GM19043 (cell line): ENCODE results near the gene TUBB1.

Experiments
- ATAC-seq: cut with Tn5 transposase; IDR thresholded peaks from one replicate; pipeline ENCODE4 v1.9.1; 2021; ENCODE audit warnings: low read depth; ENCODE audit not compliant: unreplicated experiment

The TUBB1 gene

GRCh38 chr20:58988565-58988882, 30.7 kb upstream of the TUBB1 start:
- no peak for ATAC-seq

DNA sequence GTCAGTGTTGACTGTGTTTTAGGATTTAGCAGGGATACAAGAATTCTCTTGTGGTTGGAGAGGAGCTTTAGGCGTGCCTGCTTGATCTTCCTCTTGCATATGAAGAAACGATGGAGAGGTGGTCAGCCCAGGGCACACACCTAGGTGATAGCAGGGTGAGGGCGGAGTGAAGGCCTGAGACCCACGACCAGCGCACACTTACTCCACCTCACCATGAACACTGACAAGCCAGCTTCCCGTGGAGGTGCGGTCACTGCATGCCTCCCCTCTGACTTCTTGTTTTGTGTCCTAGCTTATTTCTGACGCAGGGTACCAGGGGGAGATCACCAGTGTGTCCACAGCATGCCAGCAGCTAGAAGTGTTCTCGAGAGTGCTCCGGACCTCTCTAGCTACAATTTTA, 30.0 kb upstream of the TUBB1 start:
- ATAC-seq: no peak

- no peak for ATAC-seq
Measured at GRCh38 chr20:58990651-58991445, 28.4 kb upstream of the TUBB1 start.

GRCh38 chr20:58991715-58992114, 27.5 kb upstream of the TUBB1 start:
- ATAC-seq: no peak

- ATAC-seq: no peak
Measured at GRCh38 chr20:58992911-58993310, 26.3 kb upstream of the TUBB1 start.

- no peak for ATAC-seq
Measured at GRCh38 chr20:58993332-58994248, 25.6 kb upstream of the TUBB1 start.

- no peak for ATAC-seq
Measured at GRCh38 chr20:58994390-58995159, 24.7 kb upstream of the TUBB1 start.

GRCh38 chr20:58995461-58996225, 23.6 kb upstream of the TUBB1 start:
- no peak for ATAC-seq

- no peak for ATAC-seq
Measured at GRCh38 chr20:58996226-58996611, 23.0 kb upstream of the TUBB1 start.

GRCh38 chr20:58997141-58997770, 22.0 kb upstream of the TUBB1 start:
- no peak for ATAC-seq

DNA sequence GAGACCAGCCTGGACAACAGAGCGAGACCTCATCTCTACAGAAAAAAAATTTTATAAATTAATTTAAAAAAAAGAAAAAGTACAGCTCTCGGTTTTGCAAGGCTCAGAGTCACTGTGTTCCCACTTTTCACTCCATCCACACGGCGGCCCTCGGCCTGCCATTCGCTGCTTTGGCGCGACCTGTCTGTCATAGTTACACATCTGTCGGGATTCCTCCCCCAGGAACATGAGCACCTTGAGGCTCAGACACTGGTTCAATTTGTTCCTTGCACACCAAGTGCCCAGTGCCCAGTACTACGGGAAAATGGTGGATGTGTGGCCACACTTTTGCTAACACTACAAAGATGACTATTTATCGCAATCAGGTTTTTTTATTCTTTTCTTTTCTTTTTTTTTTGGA, 20.6 kb upstream of the TUBB1 start:
- ATAC-seq: no peak

- ATAC-seq: no peak
Measured at GRCh38 chr20:59000326-59000725, 18.9 kb upstream of the TUBB1 start.

DNA sequence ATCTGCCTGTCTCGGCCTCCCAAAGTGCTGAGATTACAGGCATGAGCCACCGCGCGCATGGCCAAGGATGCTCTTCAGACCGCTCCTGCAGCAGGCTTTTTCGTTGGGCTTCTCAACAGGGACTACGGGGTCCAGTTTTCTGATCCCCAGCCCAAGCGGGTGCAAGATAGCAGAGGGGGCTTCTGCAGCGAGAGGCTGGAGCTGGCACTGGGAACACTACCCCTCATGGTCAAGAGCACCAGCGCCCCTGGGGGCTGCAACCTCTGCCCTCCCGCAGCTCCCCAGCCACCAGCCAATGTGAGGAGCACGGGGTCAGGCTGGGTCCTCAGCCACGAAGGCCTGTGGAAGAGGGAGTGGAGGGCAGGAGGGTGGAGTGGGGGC, 18.2 kb upstream of the TUBB1 start:
- no peak for ATAC-seq

DNA sequence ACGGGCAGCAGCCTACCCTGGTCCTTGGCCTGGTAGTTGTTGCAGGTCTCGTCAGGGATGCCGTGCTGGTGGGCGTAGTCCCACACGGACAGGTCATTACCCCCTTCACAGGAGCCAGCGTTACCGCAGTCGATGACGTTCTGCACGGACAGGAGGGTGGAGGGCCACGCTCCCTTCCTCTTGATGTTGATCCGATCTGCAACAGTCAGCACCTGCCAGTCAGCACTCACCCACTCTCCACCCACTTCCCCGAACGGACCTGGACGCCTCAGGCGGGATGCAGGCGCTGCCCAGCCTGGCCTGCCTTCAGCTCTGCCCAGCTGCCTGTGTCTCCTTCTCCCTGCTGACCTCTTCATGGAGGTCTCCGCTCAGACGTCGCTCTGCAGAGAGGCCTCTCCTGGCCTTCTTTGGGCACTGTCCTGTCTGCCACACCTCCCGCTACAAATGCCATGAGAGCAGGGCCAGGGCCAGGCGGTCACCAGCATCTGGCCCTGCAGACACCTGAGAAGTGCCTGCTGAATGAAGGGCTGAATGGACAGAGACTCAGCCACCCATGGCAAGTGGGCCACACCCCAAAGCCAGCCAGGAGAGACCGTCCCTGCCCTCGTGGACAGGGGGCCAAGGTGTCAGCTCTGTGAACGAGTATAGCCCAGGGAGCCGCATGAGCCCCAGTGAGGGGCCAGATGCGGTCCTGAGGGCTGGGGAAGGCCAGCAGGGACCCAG, 17.6 kb upstream of the TUBB1 start:
- no peak for ATAC-seq

- no peak for ATAC-seq
Measured at GRCh38 chr20:59002388-59002787, 16.8 kb upstream of the TUBB1 start.

DNA sequence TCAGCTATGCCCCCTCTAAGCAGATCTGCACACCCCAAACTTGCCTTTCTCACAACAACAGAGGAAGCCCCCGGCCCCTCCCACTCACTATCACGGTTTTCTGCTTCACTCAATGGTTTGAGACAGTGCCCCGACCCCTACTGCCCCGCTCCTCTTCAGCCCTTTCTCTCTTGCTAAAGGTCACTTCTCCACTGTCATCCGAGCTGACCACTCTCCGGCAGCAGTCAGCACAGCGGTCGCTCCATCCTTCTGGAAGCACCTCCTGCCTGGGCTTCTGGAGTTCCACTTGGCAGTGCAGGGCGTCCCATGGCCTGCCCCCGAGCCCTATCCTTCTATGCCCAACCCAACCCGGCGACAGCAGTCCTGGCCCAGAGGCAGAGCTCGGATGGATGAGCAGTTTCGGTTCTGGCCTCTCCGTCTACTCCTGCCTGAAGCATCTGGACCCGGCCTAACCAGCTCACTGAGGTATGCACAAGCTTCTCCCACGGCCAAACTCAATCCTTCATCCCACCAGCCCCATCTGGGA, 16.3 kb upstream of the TUBB1 start:
- ATAC-seq: no peak

- no peak for ATAC-seq
Measured at GRCh38 chr20:59003836-59004492, 15.3 kb upstream of the TUBB1 start.

- ATAC-seq: no peak
Measured at GRCh38 chr20:59004493-59004762, 14.8 kb upstream of the TUBB1 start.
